GM21447 (cell line): ENCODE data around the gene HMGN3.

Experiments used
- ATAC-seq: cut with Tn5 transposase; IDR thresholded peaks from one replicate; pipeline ENCODE4 v1.9.1; 2021; ENCODE audit not compliant: unreplicated experiment

Gene HMGN3

GRCh38 chr6:79233611-79234149, 802 bp downstream of the HMGN3 start:
- ATAC-seq, result peak; percentile 71

DNA sequence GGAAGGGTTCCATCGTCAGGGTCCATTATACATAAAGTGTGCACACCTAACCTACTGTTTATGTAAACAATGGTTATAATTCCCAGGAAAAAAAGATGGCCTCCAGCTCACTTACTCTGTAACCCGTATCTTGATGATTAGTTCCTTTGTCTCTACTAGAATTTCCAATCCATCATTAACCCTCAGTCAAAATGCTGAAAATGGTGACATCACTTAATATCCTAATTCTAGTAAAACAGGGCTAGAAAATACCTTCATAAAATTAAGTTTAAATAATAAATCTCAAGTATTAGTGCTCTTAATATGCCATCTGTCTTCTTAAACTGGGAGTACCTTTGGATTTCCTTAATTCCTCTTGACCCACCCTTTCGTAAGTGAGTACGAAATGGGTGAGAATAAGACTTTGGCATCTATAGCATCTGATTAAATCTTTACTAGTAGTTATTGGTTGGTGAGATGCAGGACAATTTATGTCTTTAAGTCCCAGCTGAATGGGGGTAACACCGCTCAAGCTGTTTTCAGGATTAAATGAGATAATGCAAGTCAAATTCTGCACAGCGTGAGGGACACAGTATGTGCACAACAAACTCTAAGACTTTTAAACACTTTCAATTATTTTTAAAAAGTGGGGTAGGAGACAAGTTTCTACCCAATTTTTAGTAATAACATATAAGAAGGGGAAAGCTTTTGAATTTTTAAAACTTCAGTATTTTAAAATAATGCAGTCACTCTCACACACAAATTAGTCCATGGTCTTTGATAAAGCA, 1.6 kb downstream of the HMGN3 start:
- ATAC-seq, result no peak

DNA sequence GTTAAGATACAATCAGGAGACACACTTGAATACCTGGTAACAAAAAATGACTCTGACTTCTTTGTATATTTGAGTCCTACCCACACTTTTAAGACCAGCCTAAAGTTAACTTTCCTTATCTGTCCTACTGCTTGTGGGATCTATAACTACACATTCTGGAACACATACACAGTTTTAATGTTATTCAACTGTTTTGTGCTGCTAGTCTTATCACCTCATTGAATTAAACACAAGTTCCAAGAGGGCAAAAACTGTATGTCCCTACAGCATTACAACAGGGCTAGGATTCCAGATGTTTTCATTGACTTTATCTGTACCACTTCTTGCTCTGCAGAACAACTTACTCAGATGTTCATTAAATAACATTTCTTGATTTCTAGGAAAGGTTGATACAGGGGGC, 2.8 kb downstream of the HMGN3 start:
- no peak for ATAC-seq

DNA sequence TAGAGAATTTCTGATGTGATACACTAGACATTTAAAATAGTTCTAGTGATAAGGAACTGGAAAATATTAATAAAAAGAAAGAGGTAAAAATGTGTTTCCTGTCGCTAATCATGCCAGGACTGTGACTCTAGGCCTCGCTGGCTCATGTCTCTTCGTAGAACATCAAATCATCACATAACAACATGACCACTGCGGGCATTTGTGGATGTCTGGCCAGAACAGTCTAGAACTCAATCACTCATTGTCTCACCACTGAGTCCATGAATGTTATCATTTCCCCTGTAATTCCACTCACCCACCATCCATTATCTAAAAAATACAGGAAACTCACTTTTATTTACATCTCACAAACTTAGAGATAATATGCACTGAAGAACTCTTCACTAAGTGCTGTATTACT, 3.4 kb downstream of the HMGN3 start:
- no peak for ATAC-seq

DNA sequence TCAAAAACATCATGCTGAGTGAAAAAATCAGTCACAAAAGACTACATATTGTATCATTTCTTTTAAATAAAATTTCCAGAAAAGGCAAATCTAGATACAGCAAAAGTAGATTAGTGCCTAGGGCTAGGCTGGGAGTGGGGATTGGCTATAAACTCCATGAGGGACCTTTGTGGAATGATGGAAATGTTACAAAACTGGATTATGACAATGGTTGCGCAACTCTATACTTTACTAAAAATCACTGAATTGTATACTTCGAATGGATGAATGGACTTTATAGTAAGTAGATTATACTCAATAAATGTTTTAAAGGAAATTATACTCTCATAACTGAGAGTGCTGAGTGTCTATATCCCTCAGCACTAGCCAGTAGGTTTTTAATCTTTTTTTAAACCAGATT, 4.3 kb downstream of the HMGN3 start:
- no peak for ATAC-seq

DNA sequence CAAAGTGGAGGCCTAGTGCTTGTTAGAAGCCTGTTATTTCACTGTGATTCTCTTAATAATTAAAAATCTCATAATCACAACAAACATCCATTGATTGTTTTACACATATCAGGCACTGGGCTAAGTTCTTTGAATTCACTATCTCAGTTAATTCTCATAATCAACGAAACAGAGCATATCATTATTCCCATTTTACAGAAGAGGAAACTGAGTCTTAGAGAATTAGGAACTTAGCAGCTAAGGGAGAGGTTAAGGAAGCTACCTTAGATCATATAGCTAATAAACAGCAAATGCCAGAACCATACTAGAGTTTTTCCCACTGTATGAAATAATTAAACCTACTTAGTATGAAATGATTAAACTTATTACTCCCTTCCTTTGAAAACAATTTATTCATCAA, 7.0 kb downstream of the HMGN3 start:
- no peak for ATAC-seq

DNA sequence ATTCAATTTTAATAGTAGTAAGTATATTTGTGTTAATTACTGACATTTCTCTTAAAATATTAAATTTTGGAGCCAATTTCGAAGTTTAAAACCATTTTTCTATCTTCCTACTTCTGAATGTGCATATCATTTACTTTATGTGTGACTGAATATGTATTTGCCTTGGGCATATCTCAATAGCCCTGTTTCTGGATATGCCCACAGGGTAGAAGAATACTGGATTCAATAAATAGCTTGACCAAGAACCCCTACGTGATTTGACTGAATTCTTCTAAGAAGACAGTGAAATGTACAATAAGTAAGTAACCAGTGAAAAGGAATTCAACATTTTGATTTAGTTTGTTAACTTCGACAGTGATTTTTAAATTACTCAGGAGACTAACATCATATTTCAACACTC, 7.8 kb downstream of the HMGN3 start:
- no peak for ATAC-seq

GRCh38 chr6:79225717-79226599, 8.5 kb downstream of the HMGN3 start:
- no peak for ATAC-seq

- ATAC-seq, result no peak
Measured at GRCh38 chr6:79223611-79224404, 10.7 kb downstream of the HMGN3 start.

DNA sequence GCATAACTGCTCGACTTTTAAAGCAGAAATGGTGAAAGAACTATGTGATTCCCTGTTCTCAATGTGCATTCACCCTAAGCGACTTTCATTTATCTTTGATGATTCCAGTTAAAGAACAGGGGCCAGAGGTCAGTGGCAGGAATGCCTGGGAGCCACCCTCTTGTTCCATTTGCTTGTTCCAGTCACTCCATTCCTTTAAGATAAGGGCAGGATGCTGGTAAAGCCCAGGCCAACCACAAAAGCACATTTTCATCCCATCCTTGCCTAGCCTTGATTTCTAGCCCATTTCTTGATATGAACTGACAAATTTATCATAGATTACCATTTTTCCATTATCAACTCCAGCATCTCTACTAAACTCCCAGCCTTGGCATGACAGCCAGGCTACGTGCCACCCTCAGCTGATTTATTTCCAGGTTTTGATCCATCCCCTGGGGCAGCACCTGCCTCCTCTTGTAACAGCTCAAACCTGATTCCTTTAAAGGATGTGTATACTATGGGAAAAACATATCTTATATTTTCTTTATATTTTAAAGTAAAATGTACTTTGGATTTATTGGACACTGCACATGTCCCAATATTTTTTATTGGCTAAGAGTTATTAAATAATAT, 19.2 kb downstream of the HMGN3 start:
- ATAC-seq, result no peak

DNA sequence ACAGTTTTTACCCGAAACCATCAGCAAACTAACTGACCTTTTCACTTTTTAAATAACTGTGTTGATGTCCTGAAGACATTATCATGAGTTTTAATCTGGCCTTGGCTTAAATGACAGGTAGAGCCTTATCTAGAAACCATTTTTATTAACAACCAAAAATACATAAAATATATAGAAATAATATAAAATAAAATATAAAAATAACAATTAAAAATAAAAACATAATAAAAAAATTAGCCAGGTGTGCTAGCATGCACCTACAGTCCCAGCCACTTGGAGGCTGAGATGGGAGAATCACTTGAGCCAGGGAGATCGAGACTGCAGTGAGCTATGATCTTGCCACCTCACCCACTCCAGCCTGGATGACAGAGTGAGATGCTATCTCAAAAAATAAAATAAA, 21.6 kb downstream of the HMGN3 start:
- no peak for ATAC-seq

DNA sequence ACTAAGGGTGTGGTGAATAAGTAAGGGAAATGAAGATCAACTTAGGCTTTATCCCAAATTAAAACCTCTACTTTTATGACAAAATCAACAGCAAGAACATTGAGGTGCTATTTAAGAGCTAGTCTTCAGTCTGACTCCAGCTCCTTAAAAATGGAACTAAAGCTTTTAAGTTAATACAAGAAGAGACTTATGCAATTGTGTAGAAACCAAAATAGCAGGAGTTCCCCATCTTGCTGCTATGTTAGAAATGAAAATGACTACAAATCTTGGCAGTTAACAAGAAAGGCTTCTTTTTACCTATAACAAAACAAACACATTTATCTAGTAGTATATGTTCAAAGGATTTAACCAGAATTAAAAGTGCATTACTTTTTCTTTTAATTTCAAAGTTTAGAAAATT, 25.7 kb downstream of the HMGN3 start:
- no peak for ATAC-seq

DNA sequence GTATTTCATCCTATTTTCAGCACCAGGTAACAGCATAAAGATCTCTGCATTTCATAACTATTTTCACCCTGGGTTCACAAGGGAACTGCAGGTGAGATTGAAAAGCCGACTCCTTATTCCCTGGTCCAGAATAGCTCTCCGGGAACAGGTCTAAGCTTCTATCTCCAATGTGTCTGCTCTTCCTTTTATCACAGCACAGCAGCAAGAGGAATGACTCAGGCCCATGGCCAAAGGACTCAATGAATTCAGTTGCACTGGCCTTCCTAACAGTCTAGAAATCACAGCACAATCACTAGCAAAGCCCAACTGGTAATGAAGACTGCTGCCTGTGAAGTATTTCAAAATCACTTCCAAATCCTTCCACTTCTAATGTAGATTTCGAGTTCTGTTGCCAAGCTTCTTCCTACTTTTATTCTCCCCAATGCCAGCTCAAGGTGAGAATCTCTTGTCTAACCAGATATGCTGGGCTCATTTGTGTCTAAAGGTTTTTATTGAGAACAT, 30.7 kb downstream of the HMGN3 start:
- no peak for ATAC-seq

GRCh38 chr6:79202556-79202955, 31.9 kb downstream of the HMGN3 start:
- ATAC-seq, result no peak

GRCh38 chr6:79201983-79202382, 32.5 kb downstream of the HMGN3 start:
- no peak for ATAC-seq

DNA sequence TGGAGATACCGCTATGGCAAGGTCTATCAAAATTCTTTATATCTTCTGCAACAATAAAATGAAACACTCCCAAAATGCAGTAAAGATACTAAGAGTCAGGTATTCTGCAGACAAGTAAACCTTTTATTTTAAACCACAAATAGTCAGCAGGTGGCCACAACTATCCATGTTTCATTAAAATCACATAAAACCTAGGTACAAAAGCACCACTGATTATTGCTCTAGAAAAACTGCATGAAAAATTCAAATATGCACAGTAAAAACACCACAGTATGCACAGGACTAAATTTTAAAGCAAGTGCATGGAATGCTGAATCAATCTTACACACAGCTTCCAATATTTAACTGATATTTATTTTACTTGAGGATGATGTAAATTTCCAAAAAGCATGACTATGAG, 33.3 kb downstream of the HMGN3 start:
- no peak for ATAC-seq

- no peak for ATAC-seq
Measured at GRCh38 chr6:79196912-79197311, 37.6 kb downstream of the HMGN3 start.

GRCh38 chr6:79193971-79194370, 40.5 kb downstream of the HMGN3 start:
- ATAC-seq, result no peak

DNA sequence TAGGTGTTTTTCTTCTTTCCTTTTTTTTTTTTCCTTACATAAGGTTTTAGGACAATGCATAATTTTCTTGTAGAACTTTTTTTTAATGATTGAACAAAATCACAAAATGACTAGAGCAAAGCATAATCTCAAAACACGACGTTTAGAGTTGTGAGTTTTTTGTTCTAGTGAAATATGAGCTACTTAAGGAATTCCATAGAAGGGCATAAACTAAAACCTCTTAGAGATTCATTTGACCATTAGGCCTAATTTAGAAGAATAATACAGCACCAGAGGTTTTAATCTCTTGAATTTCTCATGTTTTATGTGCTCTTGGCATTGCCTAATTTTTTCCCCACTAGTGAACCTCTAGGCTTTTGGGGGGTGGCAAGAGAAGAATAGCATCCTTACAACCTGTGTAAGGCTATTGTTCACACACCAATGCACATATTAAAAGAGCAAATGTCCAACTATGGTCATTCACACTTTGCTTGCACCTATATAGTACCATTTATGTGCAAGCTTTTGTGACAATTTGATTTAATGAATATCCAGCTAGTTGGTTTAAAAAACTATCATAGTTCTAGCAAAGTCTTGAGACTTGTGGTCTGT, 44.6 kb downstream of the HMGN3 start:
- ATAC-seq, result no peak

DNA sequence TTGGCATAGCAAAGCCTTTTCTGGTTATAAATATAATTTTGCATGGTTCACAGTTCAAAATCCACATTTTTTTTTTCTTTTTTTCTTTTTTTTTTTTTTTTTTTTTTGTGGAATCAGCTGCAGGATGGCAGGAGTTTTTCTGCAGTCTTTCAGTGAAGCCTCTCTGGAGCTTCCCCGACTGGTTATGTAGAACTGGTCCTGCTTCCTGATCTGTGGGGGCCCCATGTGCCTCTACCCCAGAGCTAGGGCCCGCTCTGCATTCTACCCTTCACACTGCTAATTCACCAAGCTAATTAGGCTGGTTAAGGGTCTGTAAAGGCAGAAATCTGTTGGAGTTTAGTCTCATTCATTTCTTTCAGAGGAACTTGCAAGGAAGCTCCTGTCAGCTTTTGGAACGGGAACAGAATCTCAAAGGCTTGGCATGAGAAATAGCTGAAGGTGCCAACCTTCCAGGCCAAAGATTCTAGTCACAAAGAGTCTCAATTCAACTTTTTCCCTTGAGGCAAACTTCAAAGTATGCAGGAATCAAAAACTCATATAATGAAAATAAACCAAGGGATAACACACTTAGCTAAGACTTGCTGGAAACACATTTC, 45.5 kb downstream of the HMGN3 start:
- no peak for ATAC-seq
